K562 (cell line): Measurements from ENCODE around the gene PLEKHM3. TPM values are rescaled to one million over a fixed set of nuclear protein-coding genes. Genes with fewer than 3 reads are reported as not detected.

Source experiments
- ATAC-seq: fragments of 200-7000 bp; cut with Tn5 transposase; 3 replicates; pipeline ENCODE4 v1.9.1; 2020; ENCODE audit warnings: moderate library complexity
- BruUV-seq: library from RNA; stranded (reverse); fragments of 400-500 nt; replicated peaks from 2 replicates; lab custom pipeline; 2021; lab: Mats Ljungman, UMichigan
- CTCF ChIA-PET: fragments of 300-600 bp; formaldehyde crosslinking; extraction: SDS; loops from one replicate; lab custom pipeline; 2021; ENCODE audit warnings: low intra/inter-chr PET ratio; lab: Yijun Ruan, JAX
- POLR2A ChIA-PET: fragments of 300-600, 350-650 bp; sonication (Branson Sonifier 250); formaldehyde crosslinking; extraction: SDS; loops from one replicate; lab custom pipeline; 2021; ENCODE audit warnings: antibody characterized with exemption, inconsistent platforms; lab: Yijun Ruan, JAX
- DNase-seq, 4 experiments: peaks; one replicate each; pipeline versions ENCODE4 v3.0.0 to v3.0.0-alpha.2; 2011 to 2018; ENCODE audit warnings: low spot score in 3 of 4, mixed read lengths in 3 of 4; ENCODE audit errors: extremely low read depth in 1 of 4
- FAIRE-seq: peaks from 2 replicates; lab custom pipeline; 2011; peaks lifted over from hg19 to GRCh38; lab: Jason Lieb, UNC
- H2AFZ ChIP-seq: 2 replicates; pipeline ENCODE4 v1.6.0; 2011; ENCODE audit warnings: low read depth, low read length, control low read depth, inconsistent platforms
- H3K27ac ChIP-seq: fragments of 200-600 bp; 3 replicates; pipeline ENCODE4 v1.8.0; 2011; ENCODE audit warnings: low read depth, mild to moderate bottlenecking, control low read depth, inconsistent platforms, low read length, moderate library complexity, mixed read lengths; ENCODE audit errors: extremely low read depth
- H3K27me3 ChIP-seq, 2 experiments: fragments of 300-600 bp in 1 of 2; 2 replicates in 1 of 2; 3 replicates in 1 of 2; pipeline versions ENCODE4 v1.6.0 to v1.8.0; 2011; ENCODE audit warnings: inconsistent platforms in 2 of 2, low read length in 2 of 2, mild to moderate bottlenecking in 1 of 2, mixed read lengths in 1 of 2, moderate library complexity in 1 of 2; ENCODE audit not compliant: control insufficient read depth in 2 of 2, insufficient read depth in 2 of 2
- H3K36me3 ChIP-seq: fragments of 300-600 bp; 3 replicates; pipeline ENCODE4 v1.8.0; 2011; ENCODE audit warnings: mild to moderate bottlenecking, low read length, inconsistent platforms; ENCODE audit not compliant: control insufficient read depth, insufficient read depth
- H3K4me1 ChIP-seq, 2 experiments: fragments of 200-600 bp in 1 of 2; replicated peaks in 1 of 2; 2 replicates in 1 of 2; 3 replicates in 1 of 2; pipeline versions ENCODE4 v1.5.1 to v1.8.0; 2011; ENCODE audit warnings: inconsistent platforms in 2 of 2, low read length in 2 of 2, mild to moderate bottlenecking in 1 of 2, mixed read lengths in 1 of 2, moderate library complexity in 1 of 2; ENCODE audit not compliant: control insufficient read depth in 2 of 2, insufficient read depth in 2 of 2
- H3K4me2 ChIP-seq: 2 replicates; pipeline ENCODE4 v1.6.1; 2011; ENCODE audit warnings: low read length, control low read depth, inconsistent platforms, mixed read lengths; ENCODE audit not compliant: insufficient read depth
- H3K4me3 ChIP-seq: fragments of 200-600 bp; sonication (generic), shearing (Covaris generic); 2 replicates; pipeline ENCODE4 v1.5.1; 2016; ENCODE audit warnings: control low read depth, inconsistent platforms
- H3K79me2 ChIP-seq: fragments of 200-600 bp; 3 replicates; pipeline ENCODE4 v1.8.0; 2011; ENCODE audit warnings: low read length, inconsistent platforms; ENCODE audit not compliant: control insufficient read depth, insufficient read depth
- H3K9ac ChIP-seq, 2 experiments: 2 replicates each; pipeline versions ENCODE4 v1.6.0 to v1.6.1; 2011; ENCODE audit warnings: low read depth in 2 of 2, low read length in 2 of 2, control low read depth in 1 of 2, inconsistent platforms in 1 of 2, mild to moderate bottlenecking in 1 of 2, mixed read lengths in 1 of 2; ENCODE audit not compliant: insufficient read depth in 1 of 2
- H3K9me1 ChIP-seq: one replicate; pipeline ENCODE4 v1.6.0; 2011; ENCODE audit warnings: inconsistent platforms, mild to moderate bottlenecking, low read length, moderate library complexity; ENCODE audit not compliant: control insufficient read depth, insufficient read depth
- H3K9me3 ChIP-seq: replicated peaks from 2 replicates; pipeline ENCODE4 v1.5.1; 2011; ENCODE audit warnings: low read depth, low read length, inconsistent platforms; ENCODE audit not compliant: control insufficient read depth, insufficient read depth
- H4K20me1 ChIP-seq: replicated peaks from 2 replicates; pipeline ENCODE4 v1.6.1; 2011; ENCODE audit warnings: low read length, inconsistent platforms, mixed read lengths; ENCODE audit not compliant: control insufficient read depth, insufficient read depth
- MYNN ChIP-seq, 2 experiments: sonication (generic); formaldehyde crosslinking in 1 of 2; IDR thresholded peaks; 2 replicates each; pipeline versions ENCODE4 v1.5.0 to v1.6.1; 2016 to 2020; ENCODE audit warnings: antibody characterized with exemption in 1 of 2, missing genetic modification reagents in 1 of 2
- SETDB1 ChIP-seq: IDR thresholded peaks from one replicate; pipeline ENCODE4 v1.6.1; 2012; ENCODE audit warnings: low read length, control low read depth, inconsistent platforms
- WGBS: fragments of 100-300 bp; shearing (Covaris generic); methylation state at CpG from one replicate; pipeline ENCODE4 v1.1.6; 2016; ENCODE audit warnings: low coverage, mixed read lengths; ENCODE audit not compliant: insufficient coverage; ENCODE audit errors: missing lambda C conversion rate; 5-methylcytosine and 5-hydroxymethylcytosine counted together
- in situ Hi-C: fragments of 300-500 bp; cut with MboI; formaldehyde crosslinking; loops from 4 replicates; pipeline ENCODE4 v1.15.0; 2018; ENCODE audit warnings: inconsistent platforms, mixed read lengths
- intact Hi-C: fragments of 100-400 bp; cut with micrococcal nuclease; formaldehyde crosslinking; loops from 2 replicates; pipeline ENCODE4 v1.14.2; 2022
- polyA plus RNA-seq, 8 experiments: library from polyadenylated mRNA; depleted of rRNA in 4 of 8; stranded (reverse) in 5 of 8; unstranded in 3 of 8; fragments of >200 nt; fragmentation: Nextera tagmentation in 2 of 8; fragmentation: Illumina TruSeq in 1 of 8; extraction: Ambion mirVana in 2 of 8; extraction: Trizol in 1 of 8; gene quantifications; 2 replicates each; pipeline versions ENCODE4 v1.2.1 to v1.2.3, GENCODE V29; 2011 to 2014; ENCODE audit warnings: inconsistent platforms in 1 of 8, missing spikeins in 1 of 8
- total RNA-seq, 7 experiments: library from RNA; depleted of rRNA in 6 of 7; stranded (reverse); fragments of >200 nt in 6 of 7; fragmentation: Illumina TruSeq in 2 of 7; extraction: Trizol in 2 of 7; gene quantifications; 2 replicates each; pipeline versions ENCODE4 v1.2.1 to v1.2.3, GENCODE V29; 2011 to 2021; ENCODE audit warnings: low replicate concordance in 1 of 7
- TF ChIP-seq, protein P1 (sequence below): IDR thresholded peaks from 3 replicates; pipeline ENCODE4 v1.6.1; 2011; ENCODE audit warnings: borderline replicate concordance, mild to moderate bottlenecking, moderate library complexity; ENCODE audit not compliant: insufficient read length; ENCODE audit errors: extremely low read depth
- TF ChIP-seq, protein P2 (sequence below), 3 experiments: fragments of 200-800 bp in 1 of 3; sonication (Bioruptor generic) in 1 of 3; sonication (generic) in 1 of 3; formaldehyde crosslinking in 1 of 3; IDR thresholded peaks; 2 replicates each; pipeline versions ENCODE4 v1.6.1 to v1.8.0; 2016 to 2022; ENCODE audit warnings: mild to moderate bottlenecking in 2 of 3, missing compliant biosample characterization in 2 of 3, missing genetic modification characterization in 2 of 3, missing genetic modification reagents in 1 of 3

PLEKHM3 gene
- total and polyA plus RNA-seq, 9 of the 15 experiments (the other 6 are each of a cell fraction or from before 2014, with no cell fraction given): 0.24 to 1.6 (median 1.0) TPM

DNA sequence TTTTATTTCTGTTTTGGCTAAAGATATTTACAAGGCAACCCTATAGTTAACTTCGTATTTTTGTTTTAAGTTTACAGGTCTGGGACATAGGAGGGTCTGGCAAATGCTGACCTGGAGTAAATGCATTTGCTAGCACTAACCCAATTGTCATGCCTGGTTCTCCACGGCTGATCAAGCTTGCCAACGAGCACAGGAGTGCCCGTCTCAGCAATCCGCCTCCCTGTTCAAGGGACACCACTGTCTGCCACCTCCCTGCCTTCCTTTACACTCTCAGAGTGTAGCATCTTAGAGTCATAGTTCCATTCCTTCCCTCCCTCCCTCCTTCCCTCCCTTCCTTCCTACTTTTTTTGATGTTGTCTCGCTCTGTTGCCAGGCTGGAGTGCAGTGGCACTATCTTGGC, 104.6 kb downstream of the PLEKHM3 start:
- DNase-seq (no peak), ATAC-seq (no peak), FAIRE-seq (no peak)
- ChIA-PET POLR2A (no interaction called here), CTCF (no interaction called here)
- Histone ChIP-seq H3K9me3 (no peaks in the 10 kb centered on the region), H3K9ac (no peak overlapping the region; a peak in 1 of 4 replicates), H3K79me2 (no peaks in the 10 kb centered on the region), H3K4me2 (no peak overlapping the region), H3K4me3 (no peak overlapping the region), H3K36me3 (no peaks in the 10 kb centered on the region), H3K27ac (no peak overlapping the region), H3K27me3 (no peaks in the 10 kb centered on the region), H3K9me1 (no peaks in the 10 kb centered on the region), H2AFZ (no peak overlapping the region), H4K20me1 (no peaks in the 10 kb centered on the region), H3K4me1 (no peaks in the 10 kb centered on the region)
- in situ Hi-C loops (no loop called here), intact Hi-C loops (no loop called here)
- BruUV-seq: no TSS peak
- 27% methylated on average over 3 of the region's 6 CpGs for WGBS
- TF ChIP-seq MYNN (IDR thresholded peaks at IDR 0.05) (no peak), MYNN (CRISPR knock-in tag; IDR thresholded peaks at IDR 0.05) (no peak), SETDB1 (no peak)
- TF ChIP-seq, protein P1, sequence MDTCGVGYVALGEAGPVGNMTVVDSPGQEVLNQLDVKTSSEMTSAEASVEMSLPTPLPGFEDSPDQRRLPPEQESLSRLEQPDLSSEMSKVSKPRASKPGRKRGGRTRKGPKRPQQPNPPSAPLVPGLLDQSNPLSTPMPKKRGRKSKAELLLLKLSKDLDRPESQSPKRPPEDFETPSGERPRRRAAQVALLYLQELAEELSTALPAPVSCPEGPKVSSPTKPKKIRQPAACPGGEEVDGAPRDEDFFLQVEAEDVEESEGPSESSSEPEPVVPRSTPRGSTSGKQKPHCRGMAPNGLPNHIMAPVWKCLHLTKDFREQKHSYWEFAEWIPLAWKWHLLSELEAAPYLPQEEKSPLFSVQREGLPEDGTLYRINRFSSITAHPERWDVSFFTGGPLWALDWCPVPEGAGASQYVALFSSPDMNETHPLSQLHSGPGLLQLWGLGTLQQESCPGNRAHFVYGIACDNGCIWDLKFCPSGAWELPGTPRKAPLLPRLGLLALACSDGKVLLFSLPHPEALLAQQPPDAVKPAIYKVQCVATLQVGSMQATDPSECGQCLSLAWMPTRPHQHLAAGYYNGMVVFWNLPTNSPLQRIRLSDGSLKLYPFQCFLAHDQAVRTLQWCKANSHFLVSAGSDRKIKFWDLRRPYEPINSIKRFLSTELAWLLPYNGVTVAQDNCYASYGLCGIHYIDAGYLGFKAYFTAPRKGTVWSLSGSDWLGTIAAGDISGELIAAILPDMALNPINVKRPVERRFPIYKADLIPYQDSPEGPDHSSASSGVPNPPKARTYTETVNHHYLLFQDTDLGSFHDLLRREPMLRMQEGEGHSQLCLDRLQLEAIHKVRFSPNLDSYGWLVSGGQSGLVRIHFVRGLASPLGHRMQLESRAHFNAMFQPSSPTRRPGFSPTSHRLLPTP: no peak
- TF ChIP-seq, protein P2, sequence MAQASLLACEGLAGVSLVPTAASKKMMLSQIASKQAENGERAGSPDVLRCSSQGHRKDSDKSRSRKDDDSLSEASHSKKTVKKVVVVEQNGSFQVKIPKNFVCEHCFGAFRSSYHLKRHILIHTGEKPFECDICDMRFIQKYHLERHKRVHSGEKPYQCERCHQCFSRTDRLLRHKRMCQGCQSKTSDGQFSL (CRISPR knock-in tag; IDR thresholded peaks at IDR 0.05): no peak
- TF ChIP-seq, protein P2 (tag; IDR thresholded peaks at IDR 0.05): no peak
